Uterus (tissue), 4 donors: Measurements from ENCODE around the gene GNG8. TPM values are rescaled to one million over a fixed set of nuclear protein-coding genes. Genes with fewer than 3 reads are reported as not detected.

Experiments used
- DNase-seq, 2 donors: peaks; one replicate each; pipeline ENCODE4 v3.0.0-alpha.2; 2019 to 2020
- H3K27ac ChIP-seq, 2 donors: fragments of 200-600 bp; sonication (generic); 1 replicate in 1 of 2; 2 replicates in 1 of 2; pipeline ENCODE4 v1.5.1; 2016 to 2018
- H3K27me3 ChIP-seq, 2 donors: fragments of 200-600 bp; sonication (generic); one replicate each; pipeline ENCODE4 v1.5.1; 2018 to 2019; ENCODE audit warnings: control low read depth in 1 of 2
- H3K36me3 ChIP-seq, 2 donors: fragments of 200-600 bp; sonication (generic); one replicate each; pipeline ENCODE4 v1.5.1; 2019; ENCODE audit warnings: control low read depth in 1 of 2
- H3K4me1 ChIP-seq, 2 donors: fragments of 200-600 bp; sonication (generic); one replicate each; pipeline ENCODE4 v1.5.1; 2018 to 2019; ENCODE audit warnings: control low read depth in 1 of 2
- H3K4me3 ChIP-seq, 2 donors: fragments of 200-600 bp; sonication (generic); 1 replicate in 1 of 2; 2 replicates in 1 of 2; pipeline ENCODE4 v1.5.1; 2018 to 2019; ENCODE audit warnings: mild to moderate bottlenecking in 1 of 2
- H3K9me3 ChIP-seq, 2 donors: fragments of 200-600 bp; sonication (generic); one replicate each; pipeline ENCODE4 v1.5.1; 2019; ENCODE audit warnings: control low read depth in 1 of 2
- POLR2A ChIP-seq, 2 donors: fragments of 450-650 bp; IDR thresholded peaks; one replicate each; pipeline ENCODE4 v1.6.1; 2016; ENCODE audit warnings: antibody characterized with exemption in 2 of 2, mild to moderate bottlenecking in 1 of 2, moderate library complexity in 1 of 2
- intact Hi-C: fragments of 100-400 bp; cut with DNase I; formaldehyde crosslinking; loops from one replicate; pipeline ENCODE4 v1.15.1; 2023; ENCODE audit warnings: low total_unique reads
- total RNA-seq, 4 donors: library from RNA; depleted of rRNA in 3 of 4; stranded (reverse); fragments of >200 nt in 3 of 4; gene quantifications; one replicate each; pipeline versions ENCODE4 v1.1.0 to v1.2.4, GENCODE V29; 2014 to 2023
- TF ChIP-seq, protein P1 (sequence below), 4 experiments: fragments of 200-600 bp in 2 of 4; fragments of 450-650 bp in 2 of 4; sonication (generic) in 2 of 4; IDR thresholded peaks; one replicate each; pipeline ENCODE4 v1.5.1; 2016 to 2019; ENCODE audit warnings: antibody characterized with exemption in 4 of 4, mild to moderate bottlenecking in 2 of 4, moderate library complexity in 1 of 4
- donor health status: DM: yes; HTN: yes; CAD: no.

Gene GNG8
- total RNA-seq, 4 donors from 2014 or later = not detected

DNA sequence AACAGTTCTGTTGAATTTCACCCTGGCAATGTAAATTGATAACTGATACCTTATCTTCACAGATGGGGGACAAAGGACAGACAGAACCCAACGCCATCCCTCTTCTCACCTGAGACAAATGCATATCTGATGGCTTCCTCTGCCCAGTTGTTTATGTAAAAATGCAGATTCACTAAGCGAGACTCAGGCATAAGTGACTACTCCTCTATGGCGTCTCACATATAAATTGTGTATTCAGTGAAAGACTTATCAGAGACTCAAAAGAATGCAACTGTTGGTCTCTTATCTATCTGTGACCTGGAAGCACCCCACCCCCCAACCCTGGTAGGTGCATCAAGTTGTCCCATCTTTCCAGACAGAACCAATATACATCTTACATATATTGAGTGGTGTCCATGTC is 48.1 kb downstream of the GNG8 start:
- intact Hi-C loops = no loop called here
- Histone ChIP-seq H3K36me3 (no peaks in the 10 kb centered on the region), H3K9me3 (no peaks in the 10 kb centered on the region), H3K4me1 (no peaks in the 10 kb centered on the region), H3K4me3 (no peak overlapping the region), H3K27me3 (no peaks in the 10 kb centered on the region), H3K27ac (no peak overlapping the region)
- DNase-seq = no peak
- TF ChIP-seq, protein P1, sequence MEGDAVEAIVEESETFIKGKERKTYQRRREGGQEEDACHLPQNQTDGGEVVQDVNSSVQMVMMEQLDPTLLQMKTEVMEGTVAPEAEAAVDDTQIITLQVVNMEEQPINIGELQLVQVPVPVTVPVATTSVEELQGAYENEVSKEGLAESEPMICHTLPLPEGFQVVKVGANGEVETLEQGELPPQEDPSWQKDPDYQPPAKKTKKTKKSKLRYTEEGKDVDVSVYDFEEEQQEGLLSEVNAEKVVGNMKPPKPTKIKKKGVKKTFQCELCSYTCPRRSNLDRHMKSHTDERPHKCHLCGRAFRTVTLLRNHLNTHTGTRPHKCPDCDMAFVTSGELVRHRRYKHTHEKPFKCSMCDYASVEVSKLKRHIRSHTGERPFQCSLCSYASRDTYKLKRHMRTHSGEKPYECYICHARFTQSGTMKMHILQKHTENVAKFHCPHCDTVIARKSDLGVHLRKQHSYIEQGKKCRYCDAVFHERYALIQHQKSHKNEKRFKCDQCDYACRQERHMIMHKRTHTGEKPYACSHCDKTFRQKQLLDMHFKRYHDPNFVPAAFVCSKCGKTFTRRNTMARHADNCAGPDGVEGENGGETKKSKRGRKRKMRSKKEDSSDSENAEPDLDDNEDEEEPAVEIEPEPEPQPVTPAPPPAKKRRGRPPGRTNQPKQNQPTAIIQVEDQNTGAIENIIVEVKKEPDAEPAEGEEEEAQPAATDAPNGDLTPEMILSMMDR (IDR thresholded peaks at IDR 0.05) = no peak
- no peak for TF ChIP-seq POLR2A (IDR thresholded peaks at IDR 0.05)

DNA sequence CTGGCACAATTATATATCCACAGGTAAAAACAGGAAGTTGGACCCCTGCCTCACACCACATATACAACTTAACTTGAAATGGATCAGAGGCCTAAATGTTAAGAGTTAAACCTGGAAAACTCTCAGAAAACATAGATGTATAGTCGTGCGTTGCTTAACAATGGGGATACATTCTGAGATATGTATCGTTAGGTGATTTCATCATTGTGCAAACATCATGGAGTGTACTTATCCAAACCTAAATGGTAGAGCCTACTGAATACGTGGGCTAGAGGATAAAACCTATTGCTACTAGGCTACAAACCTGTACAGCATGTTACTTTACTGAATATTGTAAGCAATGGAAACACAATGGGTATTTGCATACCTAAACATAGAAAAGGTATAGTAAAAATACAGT is 49.7 kb downstream of the GNG8 start:
- TF ChIP-seq POLR2A (IDR thresholded peaks at IDR 0.05) = no peak
- TF ChIP-seq, protein P1 (IDR thresholded peaks at IDR 0.05) = no peak
- H3K4me3 ChIP-seq = no peak overlapping the region
- no peaks in the 10 kb centered on the region for H3K9me3 ChIP-seq
- H3K36me3 ChIP-seq = no peaks in the 10 kb centered on the region
- H3K27me3 ChIP-seq = no peaks in the 10 kb centered on the region
- H3K27ac ChIP-seq = no peak overlapping the region
- intact Hi-C loops = no loop called here
- H3K4me1 ChIP-seq = no peaks in the 10 kb centered on the region
- no peak for DNase-seq

DNA sequence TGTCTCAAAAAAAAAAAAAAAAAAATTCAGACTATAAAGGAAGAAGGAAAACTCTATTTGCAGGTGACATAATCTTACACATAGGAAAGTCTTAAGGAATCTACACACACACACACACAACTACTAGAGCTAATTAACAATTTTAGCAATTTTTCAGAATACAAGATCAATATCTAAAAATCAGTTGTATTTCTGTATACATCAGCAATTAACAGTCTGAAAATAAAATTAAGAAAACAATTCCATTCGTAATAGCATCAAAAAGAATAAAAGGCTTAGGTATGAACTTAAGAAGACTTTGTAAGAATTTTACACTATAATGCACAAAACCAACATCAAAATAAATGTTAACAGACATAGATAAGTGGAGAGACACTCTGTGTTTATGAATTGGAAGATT is 50.5 kb downstream of the GNG8 start:
- Histone ChIP-seq H3K36me3 (no peaks in the 10 kb centered on the region), H3K9me3 (no peaks in the 10 kb centered on the region), H3K4me1 (no peaks in the 10 kb centered on the region), H3K4me3 (no peak overlapping the region), H3K27me3 (no peaks in the 10 kb centered on the region), H3K27ac (no peak overlapping the region)
- intact Hi-C loops = no loop called here
- DNase-seq = no peak
- no peak for TF ChIP-seq POLR2A (IDR thresholded peaks at IDR 0.05)
- TF ChIP-seq, protein P1 (IDR thresholded peaks at IDR 0.05) = no peak

Other genes with a start within 250 kb of the GNG8 start
- gene CCDC8, start 222.6 kb downstream of the GNG8 start, total RNA-seq = 10 to 100 TPM in 2 of 4 donors, 1 to 10 TPM in 2; 7.2 to 89.1 (median 26.2) TPM
- 1 to 10 TPM in 1 of 4 donors, under 1 TPM in 2, not detected in 1; under 0.01 to 3.7 (median 0.73) TPM for gene PNMA8C, start 207.3 kb downstream of the GNG8 start, total RNA-seq
- 10 to 100 TPM in 3 of 4 donors, 1 to 10 TPM in 1; 8.7 to 69.7 (median 16.1) TPM for gene PNMA8A, start 164.6 kb downstream of the GNG8 start, total RNA-seq
- gene PNMA8B, start 140.3 kb downstream of the GNG8 start, total RNA-seq = 1 to 10 TPM in 3 of 4 donors, not detected in 1; 2.2 to 7.9 (median 3.1) TPM
- gene CALM3, start 34.9 kb downstream of the GNG8 start, total RNA-seq = 100 to 1,000 TPM in 3 of 4 donors, 10 to 100 TPM in 1; 83.8 to 225 (median 157) TPM
- 1 to 10 TPM in 2 of 4 donors, under 1 TPM in 2; 0.51 to 6.1 (median 3.5) TPM for gene PTGIR, start 11.1 kb downstream of the GNG8 start, total RNA-seq
- gene DACT3, start 25.0 kb upstream of the GNG8 start, total RNA-seq = 10 to 100 TPM in 3 of 4 donors, under 1 TPM in 1; 0.29 to 90.1 (median 30.3) TPM
- 10 to 100 TPM; 30.8 to 85.7 (median 41.7) TPM for gene PRKD2, start 80.9 kb upstream of the GNG8 start, total RNA-seq
- 100 to 1,000 TPM in 1 of 4 donors, 10 to 100 TPM in 2, 1 to 10 TPM in 1; 7.4 to 154 (median 22.1) TPM for gene FKRP, start 109.9 kb upstream of the GNG8 start, total RNA-seq
- 100 to 1,000 TPM in 1 of 4 donors, 10 to 100 TPM in 3; 55.1 to 109 (median 81.8) TPM for gene STRN4, start 110.2 kb upstream of the GNG8 start, total RNA-seq
- gene SLC1A5, start 152.4 kb upstream of the GNG8 start, total RNA-seq = 10 to 100 TPM; 13.8 to 78.0 (median 32.4) TPM
- gene AP2S1, start 214.6 kb upstream of the GNG8 start, total RNA-seq = 10 to 100 TPM in 3 of 4 donors, 1 to 10 TPM in 1; 3.8 to 59.1 (median 45.1) TPM
- gene ARHGAP35, start 224.8 kb upstream of the GNG8 start, total RNA-seq = 10 to 100 TPM in 2 of 4 donors, 1 to 10 TPM in 2; 8.7 to 69.4 (median 30.9) TPM